ENCODE data around the gene MAGI2.

DNA sequence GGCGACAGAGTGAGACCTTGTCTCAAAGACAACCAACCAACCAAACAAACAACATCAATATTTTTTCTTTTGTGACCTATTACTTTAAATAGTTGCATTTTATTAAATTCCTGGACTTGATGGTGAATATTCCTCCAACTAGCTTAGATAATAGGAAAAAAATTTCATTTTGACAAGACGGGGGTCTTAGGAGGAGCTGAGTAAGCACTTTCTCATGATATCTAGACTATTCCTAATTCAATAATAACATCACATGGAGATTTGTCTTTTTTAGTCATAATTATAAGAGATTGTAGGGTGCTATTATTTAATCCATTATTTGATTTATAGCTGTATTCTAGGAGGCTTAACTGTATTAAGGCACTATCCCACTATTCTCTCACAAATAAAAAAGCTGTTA is 952.4 kb downstream of the MAGI2 start:
- TF ChIP-seq, protein P1, sequence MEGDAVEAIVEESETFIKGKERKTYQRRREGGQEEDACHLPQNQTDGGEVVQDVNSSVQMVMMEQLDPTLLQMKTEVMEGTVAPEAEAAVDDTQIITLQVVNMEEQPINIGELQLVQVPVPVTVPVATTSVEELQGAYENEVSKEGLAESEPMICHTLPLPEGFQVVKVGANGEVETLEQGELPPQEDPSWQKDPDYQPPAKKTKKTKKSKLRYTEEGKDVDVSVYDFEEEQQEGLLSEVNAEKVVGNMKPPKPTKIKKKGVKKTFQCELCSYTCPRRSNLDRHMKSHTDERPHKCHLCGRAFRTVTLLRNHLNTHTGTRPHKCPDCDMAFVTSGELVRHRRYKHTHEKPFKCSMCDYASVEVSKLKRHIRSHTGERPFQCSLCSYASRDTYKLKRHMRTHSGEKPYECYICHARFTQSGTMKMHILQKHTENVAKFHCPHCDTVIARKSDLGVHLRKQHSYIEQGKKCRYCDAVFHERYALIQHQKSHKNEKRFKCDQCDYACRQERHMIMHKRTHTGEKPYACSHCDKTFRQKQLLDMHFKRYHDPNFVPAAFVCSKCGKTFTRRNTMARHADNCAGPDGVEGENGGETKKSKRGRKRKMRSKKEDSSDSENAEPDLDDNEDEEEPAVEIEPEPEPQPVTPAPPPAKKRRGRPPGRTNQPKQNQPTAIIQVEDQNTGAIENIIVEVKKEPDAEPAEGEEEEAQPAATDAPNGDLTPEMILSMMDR (conservative IDR thresholded peaks at IDR 0.05; ENCODE audit: low read depth, low read length), result no peak
- no peak for TF ChIP-seq EZH2 (IDR thresholded peaks at IDR 0.05; ENCODE audit: borderline replicate concordance, low read depth, low read length, poor library complexity, severe bottlenecking)

Measured in A673 (cell line).